Ishikawa (cell line): ENCODE results near the gene THRA.
A peak's percentile ranks its signal among the peaks of the same experiment; 100 is the strongest.

Experiments used
- CEBPB ChIP-seq: IDR thresholded peaks from 2 replicates; pipeline ENCODE4 v1.6.1; 2012
- CREB1 ChIP-seq: IDR thresholded peaks from 2 replicates; pipeline ENCODE4 v1.6.1; 2012; ENCODE audit warnings: low read depth
- EGR1 ChIP-seq: IDR thresholded peaks from 2 replicates; pipeline ENCODE4 v1.6.1; 2012
- EP300 ChIP-seq: IDR thresholded peaks from 2 replicates; pipeline ENCODE4 v1.6.1; 2012; ENCODE audit warnings: borderline replicate concordance
- FOXM1 ChIP-seq: IDR thresholded peaks from 2 replicates; pipeline ENCODE4 v1.6.1; 2012; ENCODE audit warnings: low read depth, borderline replicate concordance
- MAX ChIP-seq: IDR thresholded peaks from 2 replicates; pipeline ENCODE4 v1.6.1; 2012
- NFIC ChIP-seq: IDR thresholded peaks from 2 replicates; pipeline ENCODE4 v1.6.1; 2012
- RAD21 ChIP-seq: IDR thresholded peaks from 2 replicates; pipeline ENCODE4 v1.6.1; 2012; ENCODE audit warnings: low read depth
- REST ChIP-seq: IDR thresholded peaks from 2 replicates; pipeline ENCODE4 v1.6.1; 2012; ENCODE audit warnings: low read depth, mild to moderate bottlenecking
- TAF1 ChIP-seq: IDR thresholded peaks from 2 replicates; pipeline ENCODE4 v1.6.1; 2012; ENCODE audit warnings: low read depth, mild to moderate bottlenecking
- TCF12 ChIP-seq: IDR thresholded peaks from 2 replicates; pipeline ENCODE4 v1.6.1; 2012; ENCODE audit warnings: low read depth
- TEAD4 ChIP-seq: IDR thresholded peaks from 2 replicates; pipeline ENCODE4 v1.6.1; 2012
- USF1 ChIP-seq: IDR thresholded peaks from 2 replicates; pipeline ENCODE4 v1.6.1; 2012
- YY1 ChIP-seq: IDR thresholded peaks from 2 replicates; pipeline ENCODE4 v1.6.1; 2012; ENCODE audit warnings: low read depth
- ZBTB7A ChIP-seq: IDR thresholded peaks from 2 replicates; pipeline ENCODE4 v1.6.1; 2012; ENCODE audit warnings: low read depth

The THRA gene

DNA sequence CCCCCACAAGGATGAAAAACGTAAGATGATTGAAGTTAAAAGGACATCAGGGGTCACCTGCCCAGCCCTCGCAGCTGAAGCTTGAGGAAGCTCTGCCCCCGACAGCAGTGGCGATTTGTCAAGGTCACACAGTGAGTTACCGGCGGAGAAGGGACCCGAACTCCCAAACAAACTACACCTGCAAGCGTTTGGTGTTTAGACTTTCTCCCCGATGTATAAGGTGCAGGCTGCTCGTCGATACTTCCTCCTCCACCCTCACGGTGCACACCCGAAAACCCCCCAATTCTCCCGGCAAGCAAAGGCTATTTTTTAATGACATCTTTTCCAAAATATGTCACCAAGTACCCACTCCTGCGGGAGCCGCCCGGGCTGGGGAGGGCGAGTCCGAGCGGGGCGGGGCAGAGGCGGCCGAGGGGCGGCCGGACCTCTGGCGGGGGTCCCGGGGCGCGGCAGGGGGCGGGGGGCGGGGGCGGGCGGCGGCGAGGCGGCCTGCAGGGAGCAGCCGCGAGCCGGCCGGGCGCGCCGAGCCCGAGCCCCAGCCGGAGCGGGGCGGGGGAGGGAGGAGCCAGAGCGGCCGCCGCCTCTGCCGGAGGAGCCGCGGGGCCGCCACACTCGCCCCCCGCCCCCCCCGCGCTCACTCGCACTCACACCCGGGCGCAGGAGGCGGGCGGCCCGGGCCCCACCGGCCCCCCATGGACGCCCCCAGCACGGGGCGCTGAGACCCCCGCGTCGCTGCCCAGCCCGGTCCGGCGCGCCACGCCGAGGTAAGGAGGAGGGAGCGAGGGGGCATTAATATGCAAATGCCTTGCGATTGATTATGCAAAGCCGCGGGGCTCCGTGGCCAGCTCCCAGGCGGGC, at the start of gene THRA:
TSS of gene THRA (plus strand) at position 637 of the 858 bp plus-strand sequence. CDS start 11,524 bp downstream, outside the sequence.
- TF ChIP-seq RAD21 (peak; percentile 4; the same call in 1 of the 2 replicates), CREB1 (no peak), MAX (no peak), EGR1 (no peak)

DNA sequence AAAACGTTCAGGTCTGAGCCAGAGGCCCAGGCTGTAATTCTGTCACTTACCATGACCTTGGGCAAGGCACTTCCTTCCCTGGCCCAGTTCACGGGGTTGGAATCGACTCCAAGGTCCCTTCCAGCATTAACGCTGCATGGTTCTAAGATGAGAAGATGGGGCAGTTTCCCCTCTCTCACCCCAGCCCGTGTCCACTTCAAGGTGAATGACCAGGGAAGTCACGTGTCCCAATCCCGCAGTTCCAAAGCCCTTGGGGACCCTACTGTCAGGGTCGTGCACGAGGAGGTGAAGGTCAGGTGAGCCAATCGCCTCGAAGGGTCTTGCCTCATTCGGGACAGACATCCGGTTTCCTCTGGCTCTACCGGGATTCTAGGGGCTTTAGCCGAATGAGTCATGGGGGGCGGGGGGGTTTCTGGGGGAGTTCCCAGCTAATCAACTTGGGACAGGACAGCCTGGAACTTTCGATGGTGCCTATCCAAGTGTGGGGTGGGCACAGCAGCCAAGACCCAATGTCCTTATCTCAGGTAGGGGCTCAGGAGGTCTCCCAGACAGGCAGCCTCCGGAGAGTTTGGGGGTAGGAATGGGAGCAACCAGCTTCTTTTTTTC, 48.3 kb upstream of the THRA start:
- TF ChIP-seq USF1 = no peak

GRCh38 chr17:40015005-40015997, 47.5 kb upstream of the THRA start, which contains the start of gene CSF3:
Gene CSF3 (plus strand): TSS chr17:40015440. CDS start chr17:40015475, 35 bp downstream.
- TF ChIP-seq NFIC (no peak), RAD21 (no peak)

DNA sequence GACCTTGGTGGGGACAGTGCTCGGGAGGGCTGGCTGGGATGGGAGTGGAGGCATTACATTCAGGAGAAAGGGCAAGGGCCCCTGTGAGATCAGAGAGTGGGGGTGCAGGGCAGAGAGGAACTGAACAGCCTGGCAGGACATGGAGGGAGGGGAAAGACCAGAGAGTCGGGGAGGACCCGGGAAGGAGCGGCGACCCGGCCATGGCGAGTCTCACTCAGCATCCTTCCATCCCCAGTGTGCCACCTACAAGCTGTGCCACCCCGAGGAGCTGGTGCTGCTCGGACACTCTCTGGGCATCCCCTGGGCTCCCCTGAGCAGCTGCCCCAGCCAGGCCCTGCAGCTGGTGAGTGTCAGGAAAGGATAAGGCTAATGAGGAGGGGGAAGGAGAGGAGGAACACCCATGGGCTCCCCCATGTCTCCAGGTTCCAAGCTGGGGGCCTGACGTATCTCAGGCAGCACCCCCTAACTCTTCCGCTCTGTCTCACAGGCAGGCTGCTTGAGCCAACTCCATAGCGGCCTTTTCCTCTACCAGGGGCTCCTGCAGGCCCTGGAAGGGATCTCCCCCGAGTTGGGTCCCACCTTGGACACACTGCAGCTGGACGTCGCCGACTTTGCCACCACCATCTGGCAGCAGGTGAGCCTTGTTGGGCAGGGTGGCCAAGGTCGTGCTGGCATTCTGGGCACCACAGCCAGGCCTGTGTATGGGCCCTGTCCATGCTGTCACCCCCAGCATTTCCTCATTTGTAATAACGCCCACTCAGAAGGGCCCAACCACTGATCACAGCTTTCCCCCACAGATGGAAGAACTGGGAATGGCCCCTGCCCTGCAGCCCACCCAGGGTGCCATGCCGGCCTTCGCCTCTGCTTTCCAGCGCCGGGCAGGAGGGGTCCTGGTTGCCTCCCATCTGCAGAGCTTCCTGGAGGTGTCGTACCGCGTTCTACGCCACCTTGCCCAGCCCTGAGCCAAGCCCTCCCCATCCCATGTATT, 46.5 kb upstream of the THRA start:
- TF ChIP-seq ZBTB7A = no peak
- no peak for TF ChIP-seq NFIC
- no peak for TF ChIP-seq CREB1
- TF ChIP-seq YY1 = no peak
- no peak for TF ChIP-seq EP300
- TF ChIP-seq EGR1 = no peak
- no peak for TF ChIP-seq REST
- no peak for TF ChIP-seq TCF12
- TF ChIP-seq TAF1 = no peak
- TF ChIP-seq CEBPB = no peak
- no peak for TF ChIP-seq FOXM1
- no peak for TF ChIP-seq MAX
- no peak for TF ChIP-seq RAD21
- TF ChIP-seq USF1 = no peak

DNA sequence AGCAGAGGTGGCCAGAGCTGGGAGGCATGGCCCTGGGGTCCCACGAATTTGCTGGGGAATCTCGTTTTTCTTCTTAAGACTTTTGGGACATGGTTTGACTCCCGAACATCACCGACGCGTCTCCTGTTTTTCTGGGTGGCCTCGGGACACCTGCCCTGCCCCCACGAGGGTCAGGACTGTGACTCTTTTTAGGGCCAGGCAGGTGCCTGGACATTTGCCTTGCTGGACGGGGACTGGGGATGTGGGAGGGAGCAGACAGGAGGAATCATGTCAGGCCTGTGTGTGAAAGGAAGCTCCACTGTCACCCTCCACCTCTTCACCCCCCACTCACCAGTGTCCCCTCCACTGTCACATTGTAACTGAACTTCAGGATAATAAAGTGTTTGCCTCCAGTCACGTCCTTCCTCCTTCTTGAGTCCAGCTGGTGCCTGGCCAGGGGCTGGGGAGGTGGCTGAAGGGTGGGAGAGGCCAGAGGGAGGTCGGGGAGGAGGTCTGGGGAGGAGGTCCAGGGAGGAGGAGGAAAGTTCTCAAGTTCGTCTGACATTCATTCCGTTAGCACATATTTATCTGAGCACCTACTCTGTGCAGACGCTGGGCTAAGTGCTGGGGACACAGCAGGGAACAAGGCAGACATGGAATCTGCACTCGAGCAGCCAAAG, 45.2 kb upstream of the THRA start:
- TF ChIP-seq TEAD4 = no peak
- TF ChIP-seq REST = no peak
- no peak for TF ChIP-seq TAF1
- no peak for TF ChIP-seq EGR1
- TF ChIP-seq RAD21 = no peak
- TF ChIP-seq MAX = no peak
